Mammary epithelial cell (primary cell): ENCODE measurements around the gene CABLES1.

ENCODE experiments used
- CTCF ChIP-seq, 2 donors: IDR thresholded peaks in 1 of 2; conservative IDR thresholded peaks in 1 of 2; 2 replicates each; pipeline ENCODE4 v1.5.1; 2011 to 2012; ENCODE audit warnings: inconsistent platforms in 2 of 2, low read length in 2 of 2, mild to moderate bottlenecking in 2 of 2, control low read depth in 1 of 2, low read depth in 1 of 2; ENCODE audit not compliant: insufficient read depth in 1 of 2; ENCODE audit errors: extremely low read depth in 1 of 2
- EZH2 ChIP-seq: IDR thresholded peaks from 2 replicates; pipeline ENCODE4 v1.6.1; 2012; ENCODE audit warnings: low read length, inconsistent platforms, borderline replicate concordance

GRCh38 chr18:23177433-23178072 lies 42.3 kb downstream of the CABLES1 start:
- TF ChIP-seq CTCF (conservative IDR thresholded peaks at IDR 0.05 in 1 of 2, IDR thresholded peaks at IDR 0.05 in 1 of 2; ENCODE audit: extremely low read depth in 1 of 2, insufficient read depth in 1 of 2, low read depth in 1 of 2, low read length in 2 of 2), result no peak
- TF ChIP-seq EZH2, result no peak
